Hair follicular keratinocyte (primary cell): ENCODE measurements around the gene SCN5A. TPM values are rescaled to one million over a fixed set of nuclear protein-coding genes. Genes with fewer than 3 reads are reported as not detected.

Source experiments
- total RNA-seq: library from RNA; depleted of rRNA; stranded (reverse); fragments of >200 nt; gene quantifications from 2 replicates; pipeline ENCODE4 v1.2.3, GENCODE V29; 2015

SCN5A gene
- total RNA-seq, result under 0.01 and 0.04 TPM in 2 replicates

DNA sequence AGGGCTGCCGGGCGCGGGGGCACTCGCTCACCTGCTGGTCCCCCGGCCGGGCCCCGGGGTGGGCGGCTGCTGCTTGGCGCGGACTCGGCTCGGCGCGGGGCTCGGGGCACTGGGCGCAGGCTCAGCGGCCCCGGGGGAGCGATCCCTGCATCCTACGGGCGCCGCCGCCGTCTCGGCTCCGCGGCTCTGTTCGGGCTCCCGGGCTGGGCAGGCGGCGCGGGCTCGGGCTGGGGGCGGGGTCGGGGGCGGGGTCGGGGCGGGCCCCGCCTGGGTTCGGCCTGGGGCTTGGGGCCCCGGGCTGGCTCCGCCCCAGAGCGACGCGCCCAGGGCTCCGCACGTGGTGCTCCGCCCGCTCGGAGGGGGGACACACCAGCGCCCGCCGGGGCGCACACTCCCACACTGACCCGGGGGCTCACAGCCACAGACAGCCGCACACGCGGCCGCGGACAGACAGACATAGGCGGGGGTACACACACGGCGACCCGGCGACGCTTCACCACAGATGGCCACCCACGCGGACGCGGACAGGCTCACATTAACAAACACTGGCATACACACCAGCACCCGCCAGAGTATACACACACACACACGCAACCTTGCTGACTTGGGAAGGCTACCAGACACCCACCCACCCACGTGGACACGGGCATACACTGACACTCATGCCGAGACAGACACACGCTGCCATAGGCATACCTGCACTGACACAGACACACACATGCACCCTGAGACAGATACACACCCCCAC lies at the start of gene SCN5A:
SCN5A (minus strand) TSS at position 188 of the 748 bp plus-strand sequence. CDS start 16,380 bp downstream, outside the sequence.

Other genes with a start within 250 kb of the SCN5A start
- gene ACVR2B, start 195.8 kb downstream of the SCN5A start, total RNA-seq, result 1.1 and 3.2 TPM in 2 replicates
- gene EXOG, start 153.3 kb downstream of the SCN5A start, total RNA-seq, result 2.7 and 3.5 TPM in 2 replicates
- not detected in 2 replicates for gene SCN10A, start 166.5 kb upstream of the SCN5A start, total RNA-seq